Measurements from ENCODE around the gene CFH.

The CFH gene

DNA sequence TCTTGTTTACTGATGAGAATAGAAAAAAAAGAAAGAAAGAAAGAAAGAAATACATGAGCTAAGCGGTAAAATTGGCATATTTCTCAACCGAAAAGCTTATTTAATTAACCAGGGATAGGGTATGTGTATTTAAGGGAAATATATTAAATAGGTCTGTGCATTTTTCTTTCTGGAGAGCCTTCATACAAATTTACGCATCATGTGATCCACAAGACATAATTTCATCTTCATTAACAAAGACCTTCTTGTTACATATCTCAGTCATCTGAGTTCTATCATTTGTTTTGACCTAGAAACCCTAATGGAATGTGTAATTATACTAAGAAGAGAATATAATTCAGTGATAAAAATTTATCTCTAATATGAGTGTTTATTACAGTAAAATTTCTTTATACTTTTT lies 37.2 kb downstream of the CFH start:
- TF ChIP-seq CTCF (IDR thresholded peaks at IDR 0.05), result no peak

- TF ChIP-seq CTCF (IDR thresholded peaks at IDR 0.05), result no peak; the same call in 1 of the 2 replicates
These were observed 38.7 kb downstream of the CFH start for GRCh38 chr1:196690582-196690981.

GRCh38 chr1:196698993-196699392 lies 47.1 kb downstream of the CFH start:
- no peak for TF ChIP-seq CTCF (IDR thresholded peaks at IDR 0.05)

GRCh38 chr1:196701144-196701543 lies 49.3 kb downstream of the CFH start:
- no peak for TF ChIP-seq CTCF (IDR thresholded peaks at IDR 0.05)

- TF ChIP-seq CTCF (IDR thresholded peaks at IDR 0.05), result no peak
These were observed 66.0 kb downstream of the CFH start for GRCh38 chr1:196717868-196718267.

DNA sequence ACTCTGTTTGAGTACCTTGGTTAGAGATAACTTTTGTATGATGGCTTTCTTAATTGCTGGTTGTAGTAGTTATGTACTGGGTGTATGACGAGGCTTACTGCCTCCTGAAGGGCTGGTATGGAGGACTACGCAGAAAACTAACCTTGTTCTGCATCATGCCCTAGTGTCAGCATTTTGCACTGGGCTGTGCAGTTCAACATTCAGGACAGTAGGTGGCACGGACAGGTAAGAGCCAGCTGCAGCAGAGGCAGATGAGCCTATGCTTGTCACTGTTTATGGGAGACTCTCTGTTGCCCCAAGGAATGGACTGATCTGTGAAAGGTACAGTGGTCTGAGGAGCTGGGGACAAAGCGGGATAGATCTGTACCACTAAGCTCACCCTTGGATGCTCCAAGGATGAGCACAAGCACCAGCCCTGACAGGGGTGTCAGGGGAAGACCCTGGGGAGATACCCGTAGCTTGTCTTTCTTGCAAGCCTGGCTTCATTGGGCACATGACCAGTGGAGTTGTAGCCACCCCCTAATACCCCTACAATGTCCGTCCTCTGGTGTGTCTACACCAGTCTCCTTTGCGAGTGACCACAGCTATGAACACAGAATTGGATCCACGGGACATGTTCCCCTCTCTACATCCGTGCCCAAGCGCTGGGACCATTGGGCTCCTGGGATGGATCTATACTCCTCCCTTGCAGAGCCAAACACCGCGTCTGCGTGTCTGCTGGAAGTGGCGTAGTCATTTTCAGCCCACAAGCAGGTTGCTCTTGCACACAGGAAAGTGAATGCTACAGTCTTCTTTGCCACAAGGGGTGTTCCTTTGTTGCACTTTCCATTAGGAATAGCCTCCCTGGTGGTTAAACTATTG lies 71.7 kb downstream of the CFH start:
- TF ChIP-seq CTCF (IDR thresholded peaks at IDR 0.05), result peak; percentile 99

- TF ChIP-seq CTCF (IDR thresholded peaks at IDR 0.05), result no peak; the same call in none of the 2 replicates
These were observed 80.7 kb downstream of the CFH start for GRCh38 chr1:196732526-196732925.
